IMR-90 (cell line): Measurements from ENCODE around the gene MMS19. TPM values are rescaled to one million over a fixed set of nuclear protein-coding genes. Genes with fewer than 3 reads are reported as not detected.

Experiments used
- ATAC-seq: fragments of 200-7000 bp; cut with Tn5 transposase; 2 replicates; pipeline ENCODE4 v1.9.1; 2020; ENCODE audit warnings: low read depth, mild to moderate bottlenecking, moderate library complexity
- BruUV-seq: library from RNA; stranded (reverse); fragments of 400-500 nt; replicated peaks from 2 replicates; lab custom pipeline; 2021; lab: Mats Ljungman, UMichigan
- CTCF ChIA-PET: fragments of 300-600 bp; formaldehyde crosslinking; extraction: SDS; loops from one replicate; lab custom pipeline; 2021; ENCODE audit warnings: antibody characterized with exemption; lab: Yijun Ruan, JAX
- POLR2A ChIA-PET: fragments of 300-600 bp; sonication (Branson Sonifier 250); formaldehyde crosslinking; loops from one replicate; lab custom pipeline; 2022; ENCODE audit warnings: antibody characterized with exemption; ENCODE audit not compliant: unreplicated experiment; lab: Charles Lee
- DNase-seq: peaks from one replicate; pipeline ENCODE4 v3.0.0; 2013
- H2AFZ ChIP-seq: replicated peaks from 2 replicates; pipeline ENCODE3; 2013; ENCODE audit warnings: low read length, mild to moderate bottlenecking; ENCODE audit not compliant: poor library complexity
- H2AK5ac ChIP-seq: 2 replicates; pipeline ENCODE4 v1.6.1; 2013; ENCODE audit warnings: low read depth, low read length, inconsistent platforms
- H2AK9ac ChIP-seq: replicated peaks from 2 replicates; pipeline ENCODE3; 2013; ENCODE audit warnings: mild to moderate bottlenecking, low read depth, low read length, moderate library complexity; ENCODE audit not compliant: poor library complexity
- H2BK120ac ChIP-seq: 2 replicates; pipeline ENCODE4 v1.6.1; 2013; ENCODE audit warnings: low read depth, low read length, inconsistent platforms
- H2BK15ac ChIP-seq: 3 replicates; pipeline ENCODE4 v1.6.1; 2013; ENCODE audit warnings: low read depth, low read length, inconsistent platforms
- H2BK20ac ChIP-seq: 2 replicates; pipeline ENCODE4 v1.6.1; 2013; ENCODE audit warnings: low read depth, mild to moderate bottlenecking, inconsistent platforms, low read length, moderate library complexity
- H2BK5ac ChIP-seq: 2 replicates; pipeline ENCODE4 v1.6.1; 2013; ENCODE audit warnings: mild to moderate bottlenecking, low read depth, low read length, inconsistent platforms; ENCODE audit not compliant: poor library complexity, severe bottlenecking
- H3K14ac ChIP-seq: replicated peaks from 2 replicates; pipeline ENCODE4 v1.6.1; 2013; ENCODE audit warnings: low read depth, low read length, inconsistent platforms
- H3K18ac ChIP-seq: 2 replicates; pipeline ENCODE4 v1.6.1; 2013; ENCODE audit warnings: low read depth, low read length, control low read depth
- H3K23ac ChIP-seq: 2 replicates; pipeline ENCODE4 v1.6.1; 2013; ENCODE audit warnings: low read depth, low read length, inconsistent platforms
- H3K27ac ChIP-seq: 2 replicates; pipeline ENCODE4 v1.5.1; 2013; ENCODE audit warnings: mild to moderate bottlenecking, control low read depth, low read length; ENCODE audit not compliant: insufficient read depth
- H3K27me3 ChIP-seq: 2 replicates; pipeline ENCODE4 v1.6.1; 2013; ENCODE audit warnings: low read length; ENCODE audit not compliant: control insufficient read depth, insufficient read depth
- H3K36me3 ChIP-seq: 2 replicates; pipeline ENCODE4 v1.6.1; 2013; ENCODE audit warnings: low read length, mixed read lengths; ENCODE audit not compliant: control insufficient read depth, insufficient read depth
- H3K4ac ChIP-seq: 2 replicates; pipeline ENCODE4 v1.6.1; 2013; ENCODE audit warnings: low read depth, low read length, inconsistent platforms
- H3K4me1 ChIP-seq: 2 replicates; pipeline ENCODE4 v1.6.1; 2013; ENCODE audit warnings: low read length, mixed read lengths; ENCODE audit not compliant: control insufficient read depth, insufficient read depth
- H3K4me2 ChIP-seq: 2 replicates; pipeline ENCODE4 v1.6.1; 2013; ENCODE audit warnings: low read depth, mild to moderate bottlenecking, control low read depth, low read length, moderate library complexity
- H3K4me3 ChIP-seq: 2 replicates; pipeline ENCODE4 v1.5.1; 2013; ENCODE audit warnings: low read depth, mild to moderate bottlenecking, control low read depth, low read length, moderate library complexity; ENCODE audit not compliant: insufficient read depth
- H3K56ac ChIP-seq: 2 replicates; pipeline ENCODE4 v1.6.1; 2013; ENCODE audit warnings: low read length, inconsistent platforms; ENCODE audit not compliant: insufficient read depth; ENCODE audit errors: extremely low read depth
- H3K79me1 ChIP-seq, 2 experiments: 2 replicates each; pipeline ENCODE4 v1.6.1; 2013; ENCODE audit warnings: low read length in 2 of 2, inconsistent platforms in 1 of 2, low read depth in 1 of 2
- H3K9ac ChIP-seq: 2 replicates; pipeline ENCODE4 v1.6.1; 2013; ENCODE audit warnings: low read depth, low read length, control low read depth
- H3K9me1 ChIP-seq: 2 replicates; pipeline ENCODE4 v1.6.1; 2013; ENCODE audit warnings: low read length, inconsistent platforms; ENCODE audit not compliant: insufficient read depth
- H3K9me3 ChIP-seq: 2 replicates; pipeline ENCODE4 v1.6.1; 2013; ENCODE audit warnings: low read length; ENCODE audit not compliant: control insufficient read depth, insufficient read depth
- H4K20me1 ChIP-seq: 2 replicates; pipeline ENCODE4 v1.6.1; 2013; ENCODE audit warnings: low read length, inconsistent platforms; ENCODE audit not compliant: insufficient read depth
- H4K5ac ChIP-seq: 2 replicates; pipeline ENCODE4 v1.6.1; 2013; ENCODE audit warnings: mild to moderate bottlenecking, low read depth, low read length, control low read depth
- H4K8ac ChIP-seq, 2 experiments: 2 replicates each; pipeline ENCODE4 v1.6.1; 2013; ENCODE audit warnings: low read depth in 2 of 2, low read length in 2 of 2, control low read depth in 1 of 2, inconsistent platforms in 1 of 2
- H4K91ac ChIP-seq: 2 replicates; pipeline ENCODE4 v1.6.1; 2013; ENCODE audit warnings: low read depth, low read length, inconsistent platforms; ENCODE audit not compliant: insufficient read depth
- CEBPB ChIP-seq: IDR thresholded peaks from 2 replicates; pipeline ENCODE4 v1.6.1; 2012; ENCODE audit warnings: low read depth, low read length, improper control_type of control experiment
- NFE2L2 ChIP-seq: fragments of 150-350 bp; IDR thresholded peaks from 2 replicates; pipeline ENCODE4 v1.6.1; 2016; ENCODE audit warnings: low read depth, mild to moderate bottlenecking, low read length
- WGBS, 2 experiments: methylation state at CpG; one replicate each; pipeline versions ENCODE4 v1.1.5 to v1.1.7; 2013; ENCODE audit warnings: missing lambda C conversion rate in 2 of 2; ENCODE audit not compliant: insufficient read length in 1 of 2; ENCODE audit errors: extremely low coverage in 2 of 2; 5-methylcytosine and 5-hydroxymethylcytosine counted together
- dilution Hi-C: fragments of 300-500 bp; cut with HindIII; formaldehyde crosslinking; loops from one replicate; pipeline ENCODE4 v1.14.3; 2018; ENCODE audit warnings: low sequenced_read_pairs; ENCODE audit not compliant: unreplicated experiment
- in situ Hi-C: fragments of 300-500 bp; cut with MboI; formaldehyde crosslinking; loops from 3 replicates; pipeline ENCODE4 v1.14.3; 2019; ENCODE audit warnings: low sequenced_read_pairs, inconsistent platforms, mixed read lengths
- intact Hi-C: fragments of 100-400 bp; cut with micrococcal nuclease; formaldehyde crosslinking; loops from 2 replicates; pipeline ENCODE4 v1.10.0; 2022
- polyA plus RNA-seq, 3 experiments: library from polyadenylated mRNA; depleted of rRNA; stranded (reverse); fragments of >200 nt; gene quantifications; 2 replicates each; pipeline ENCODE4 v1.2.3, GENCODE V29; 2012; ENCODE audit warnings: low replicate concordance in 1 of 3
- total RNA-seq: library from RNA; depleted of rRNA; stranded (reverse); fragments of >200 nt; gene quantifications from 2 replicates; pipeline ENCODE4 v1.2.3, GENCODE V29; 2012

MMS19 gene
- total and polyA plus RNA-seq, 2 of the 4 experiments (the other 2 are of a cell fraction): 70.1 to 72.7 TPM

DNA sequence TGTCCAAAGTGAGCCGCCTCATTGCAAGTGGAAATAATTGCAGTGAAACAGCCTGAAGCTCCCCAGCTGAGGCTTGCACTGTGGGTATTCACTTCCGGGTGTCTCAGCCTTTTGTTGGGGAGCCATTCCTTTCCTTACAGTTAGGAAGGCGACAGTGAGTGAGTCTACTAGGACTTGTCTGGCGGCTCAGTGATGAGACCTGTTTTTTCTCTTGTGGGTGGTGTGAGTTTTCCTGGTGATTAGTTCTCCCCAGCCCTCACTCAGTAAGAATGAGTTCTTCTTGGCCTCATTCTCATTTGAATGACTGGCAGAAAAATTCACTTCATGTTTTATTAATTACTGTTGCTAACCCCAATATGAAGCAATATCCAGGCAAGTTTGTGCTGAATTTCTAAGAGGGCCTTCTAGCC is 69.6 kb downstream of the MMS19 start:
- Histone ChIP-seq H3K9me1 (no peaks in the 10 kb centered on the region), H3K14ac (peak overlapping the region; percentile 20), H2BK15ac (no peak overlapping the region), H2AFZ (peak overlapping the region; percentile 16), H3K4me1 (peaks cover 6% of the 10 kb centered on the region), H4K5ac (0 out of 2 replicates have a peak overlapping the region, but pooled peaks have one; percentile 12), H2BK5ac (peak overlapping the region; percentile 34), H3K9ac (peak overlapping the region; percentile 68; the same call in 1 of the 2 replicates), H4K8ac (peak overlapping the region in 1 of 2 experiments; percentile 22; a peak in 1 of 4 replicates), H4K20me1 (peaks cover 43% of the 10 kb centered on the region), H3K79me1 (peaks cover 11 to 50% of the 10 kb centered on the region in 2 experiments; a peak in 3 of 4 replicates), H3K27me3 (no peaks in the 10 kb centered on the region), H3K36me3 (peaks cover 30% of the 10 kb centered on the region), H2AK9ac (peak overlapping the region; percentile 57), H3K27ac (peak overlapping the region; percentile 71), H2AK5ac (peak overlapping the region; percentile 66; the same call in 1 of the 2 replicates), H3K23ac (peak overlapping the region; percentile 50; the same call in 1 of the 2 replicates), H2BK20ac (no peak overlapping the region), H3K4ac (no peak overlapping the region), H3K9me3 (no peaks in the 10 kb centered on the region), H2BK120ac (no peak overlapping the region), H3K4me3 (peak overlapping the region; percentile 17), H3K18ac (no peak overlapping the region), H3K4me2 (peak overlapping the region; percentile 99), H4K91ac (no peak overlapping the region), H3K56ac (no peak overlapping the region)
- POLR2A ChIA-PET: no interaction called here
- WGBS, 2 experiments: no CpG with 5 or more reads among the region's 4 CpGs
- dilution Hi-C loops (no loop called here), in situ Hi-C loops (no loop called here), intact Hi-C loops (no loop called here)
- CTCF ChIA-PET: no interaction called here
- DNase-seq (no peak), ATAC-seq (no peak)
- BruUV-seq: no TSS peak
- TF ChIP-seq CEBPB: peak; percentile 52; the same call in 1 of the 2 replicates
- no peak for TF ChIP-seq NFE2L2
